ENCODE data around the gene HNRNPDL.

DNA sequence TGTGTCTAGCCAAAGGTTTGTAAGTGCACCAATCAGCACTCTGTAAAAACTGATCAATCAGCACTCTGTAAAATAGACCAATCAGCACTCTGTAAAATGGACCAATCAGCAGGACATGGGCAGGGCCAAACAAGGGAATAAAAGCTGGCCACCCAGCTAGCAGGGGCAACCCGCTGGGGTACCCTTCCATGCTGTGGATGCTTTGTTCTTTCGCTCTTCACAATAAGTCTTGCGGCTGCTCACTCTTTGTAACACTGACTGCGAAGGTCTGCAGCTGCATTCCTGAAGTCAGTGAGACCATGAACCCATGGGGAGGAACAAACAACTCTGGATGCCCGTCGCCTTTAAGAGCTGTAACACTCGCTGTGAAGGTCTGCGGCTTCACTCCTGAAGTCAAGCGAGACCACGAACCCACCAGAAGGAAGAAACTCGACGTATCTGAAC is 14.3 kb downstream of the HNRNPDL start:
- TF ChIP-seq, protein P1, sequence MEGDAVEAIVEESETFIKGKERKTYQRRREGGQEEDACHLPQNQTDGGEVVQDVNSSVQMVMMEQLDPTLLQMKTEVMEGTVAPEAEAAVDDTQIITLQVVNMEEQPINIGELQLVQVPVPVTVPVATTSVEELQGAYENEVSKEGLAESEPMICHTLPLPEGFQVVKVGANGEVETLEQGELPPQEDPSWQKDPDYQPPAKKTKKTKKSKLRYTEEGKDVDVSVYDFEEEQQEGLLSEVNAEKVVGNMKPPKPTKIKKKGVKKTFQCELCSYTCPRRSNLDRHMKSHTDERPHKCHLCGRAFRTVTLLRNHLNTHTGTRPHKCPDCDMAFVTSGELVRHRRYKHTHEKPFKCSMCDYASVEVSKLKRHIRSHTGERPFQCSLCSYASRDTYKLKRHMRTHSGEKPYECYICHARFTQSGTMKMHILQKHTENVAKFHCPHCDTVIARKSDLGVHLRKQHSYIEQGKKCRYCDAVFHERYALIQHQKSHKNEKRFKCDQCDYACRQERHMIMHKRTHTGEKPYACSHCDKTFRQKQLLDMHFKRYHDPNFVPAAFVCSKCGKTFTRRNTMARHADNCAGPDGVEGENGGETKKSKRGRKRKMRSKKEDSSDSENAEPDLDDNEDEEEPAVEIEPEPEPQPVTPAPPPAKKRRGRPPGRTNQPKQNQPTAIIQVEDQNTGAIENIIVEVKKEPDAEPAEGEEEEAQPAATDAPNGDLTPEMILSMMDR (IDR thresholded peaks at IDR 0.05; ENCODE audit: low read length): no peak
- TF ChIP-seq EZH2 (IDR thresholded peaks at IDR 0.05; ENCODE audit: borderline replicate concordance, low read length): no peak

All from OCI-LY1 (cell line).